B cell (primary cell): ENCODE measurements around the gene STAG1. TPM values are rescaled to one million over a fixed set of nuclear protein-coding genes. Genes with fewer than 3 reads are reported as not detected.
"Not testable (repeated sequence)": the region's sequence is repeated elsewhere in the genome, so short reads cannot be mapped to it uniquely, and the experiment has no call there.

ENCODE experiments used
- ATAC-seq: fragments of 200-7000 bp; cut with Tn5 transposase; one replicate; pipeline ENCODE4 v1.10.0; 2021; ENCODE audit warnings: low read depth, mild to moderate bottlenecking, moderate number of reproducible peaks, moderate library complexity
- CTCF ChIA-PET: fragments of 350-600 bp; sonication (Branson Sonifier 250); formaldehyde crosslinking; loops from one replicate; lab custom pipeline; 2021; ENCODE audit warnings: antibody characterized with exemption, inconsistent platforms; lab: Charles Lee
- POLR2A ChIA-PET: fragments of 350-600 bp; sonication (Branson Sonifier 250); formaldehyde crosslinking; loops from one replicate; lab custom pipeline; 2021; ENCODE audit warnings: antibody characterized with exemption; lab: Charles Lee
- DNase-seq: peaks from one replicate; pipeline ENCODE4 v3.0.0; 2013
- H2AFZ ChIP-seq: 2 replicates; pipeline ENCODE4 v1.6.1; 2012; ENCODE audit warnings: mild to moderate bottlenecking, low read depth, low read length; ENCODE audit not compliant: insufficient read depth, poor library complexity, severe bottlenecking
- H3K27ac ChIP-seq, 2 donors: 1 replicate in 1 of 2; 2 replicates in 1 of 2; pipeline ENCODE4 v1.5.1; 2012 to 2013; ENCODE audit warnings: low read length in 2 of 2, mild to moderate bottlenecking in 2 of 2, moderate library complexity in 1 of 2
- H3K27me3 ChIP-seq, 4 experiments: fragments of 200-600 bp in 1 of 4; sonication (generic) in 1 of 4; replicated peaks in 1 of 4; 1 replicate in 2 of 4; 2 replicates in 2 of 4; pipeline versions ENCODE4 v1.6.1 to v1.7.0; 2013 to 2016; ENCODE audit warnings: low read length in 3 of 4, mild to moderate bottlenecking in 2 of 4, mixed read lengths in 1 of 4, moderate library complexity in 1 of 4; ENCODE audit not compliant: insufficient read depth in 4 of 4, control insufficient read depth in 3 of 4; ENCODE audit errors: control extremely low read depth in 1 of 4
- H3K36me3 ChIP-seq, 2 experiments: replicated peaks in 1 of 2; 1 replicate in 1 of 2; 2 replicates in 1 of 2; pipeline versions ENCODE4 v1.6.1 to v1.7.1; 2013; ENCODE audit warnings: low read length in 1 of 2; ENCODE audit not compliant: insufficient read depth in 2 of 2, control insufficient read depth in 1 of 2; ENCODE audit errors: control extremely low read depth in 1 of 2, extremely low read depth in 1 of 2
- H3K4me1 ChIP-seq, 2 donors: fragments of 200-600 bp in 1 of 2; sonication (generic) in 1 of 2; 1 replicate in 1 of 2; 2 replicates in 1 of 2; pipeline versions ENCODE4 v1.5.1 to v1.6.1; 2013 to 2017; ENCODE audit warnings: low read length in 2 of 2; ENCODE audit not compliant: control insufficient read depth in 2 of 2, insufficient read depth in 2 of 2
- H3K4me2 ChIP-seq: replicated peaks from 2 replicates; pipeline ENCODE3; 2012; ENCODE audit warnings: mild to moderate bottlenecking, low read depth, low read length; ENCODE audit not compliant: poor library complexity, severe bottlenecking
- H3K4me3 ChIP-seq, 5 experiments: fragments of 200-600 bp in 1 of 5; sonication (generic) in 1 of 5; 1 replicate in 3 of 5; 2 replicates in 2 of 5; pipeline versions ENCODE4 v1.5.1 to v1.7.0; 2011 to 2016; ENCODE audit warnings: low read length in 4 of 5, mild to moderate bottlenecking in 4 of 5, low read depth in 2 of 5, control low read depth in 1 of 5, moderate library complexity in 1 of 5; ENCODE audit not compliant: insufficient read depth in 1 of 5; ENCODE audit errors: control extremely low read depth in 1 of 5, extremely low read depth in 1 of 5
- H3K79me2 ChIP-seq: fragments of 200-600 bp; sonication (generic); one replicate; pipeline ENCODE4 v1.6.0; 2016; ENCODE audit warnings: low read length; ENCODE audit not compliant: control insufficient read depth, insufficient read depth
- H3K9ac ChIP-seq: fragments of 200-600 bp; sonication (generic); 2 replicates; pipeline ENCODE4 v1.6.1; 2017; ENCODE audit warnings: mild to moderate bottlenecking, low read length, moderate library complexity
- H3K9me3 ChIP-seq, 3 donors: one replicate each; pipeline versions ENCODE4 v1.6.1 to v1.7.1; 2013; ENCODE audit warnings: low read length in 2 of 3; ENCODE audit not compliant: control insufficient read depth in 2 of 3, insufficient read depth in 1 of 3; ENCODE audit errors: control extremely low read depth in 1 of 3
- H4K20me1 ChIP-seq: 2 replicates; pipeline ENCODE4 v1.6.0; 2012; ENCODE audit warnings: mild to moderate bottlenecking, low read length; ENCODE audit not compliant: insufficient read depth, control insufficient read depth, poor library complexity, severe bottlenecking
- H3K27ac Mint-ChIP-seq: one replicate; pipeline ENCODE4 v1.8.0; 2021; ENCODE audit warnings: mixed read lengths
- H3K27me3 Mint-ChIP-seq: one replicate; pipeline ENCODE4 v1.8.0; 2021; ENCODE audit warnings: mixed read lengths
- H3K4me1 Mint-ChIP-seq: one replicate; pipeline ENCODE4 v1.8.0; 2021; ENCODE audit warnings: mixed read lengths
- H3K4me3 Mint-ChIP-seq: one replicate; pipeline ENCODE4 v1.8.0; 2021; ENCODE audit warnings: mixed read lengths
- H3K9me3 Mint-ChIP-seq: one replicate; pipeline ENCODE4 v1.8.0; 2022; ENCODE audit warnings: mixed read lengths; ENCODE audit not compliant: insufficient read depth
- EZH2 ChIP-seq: IDR thresholded peaks from 2 replicates; pipeline ENCODE4 v1.6.1; 2012; ENCODE audit warnings: borderline replicate concordance, low read depth, mild to moderate bottlenecking, moderate library complexity, low read length; ENCODE audit not compliant: insufficient read depth, poor library complexity, severe bottlenecking
- WGBS: methylation state at CpG from one replicate; pipeline ENCODE4 v1.1.5; 2013; ENCODE audit warnings: missing lambda C conversion rate; ENCODE audit not compliant: insufficient coverage; 5-methylcytosine and 5-hydroxymethylcytosine counted together
- intact Hi-C: fragments of 100-400 bp; cut with micrococcal nuclease; formaldehyde crosslinking; loops from one replicate; pipeline ENCODE4 v1.10.0; 2022
- polyA plus RNA-seq: library from polyadenylated mRNA; depleted of rRNA; stranded (reverse); fragments of >200 nt; gene quantifications from 2 replicates; pipeline ENCODE4 v1.2.3, GENCODE V29; 2012
- total RNA-seq, 2 donors: library from RNA; stranded (reverse); fragments of 120-200 nt in 1 of 2; gene quantifications; 1 replicate in 1 of 2; 2 replicates in 1 of 2; pipeline versions ENCODE4 v1.2.3 to v1.2.4, GENCODE V29; 2013 to 2022
- TF ChIP-seq, protein P1 (sequence below): fragments of 200-600 bp; IDR thresholded peaks from one replicate; pipeline ENCODE4 v1.8.0; 2022; ENCODE audit warnings: antibody characterized with exemption, mild to moderate bottlenecking

STAG1 gene
- total and polyA plus RNA-seq, 2 donors (not counting 1 experiment from before 2014, with no cell fraction given): 9.2 to 77.0 TPM

DNA sequence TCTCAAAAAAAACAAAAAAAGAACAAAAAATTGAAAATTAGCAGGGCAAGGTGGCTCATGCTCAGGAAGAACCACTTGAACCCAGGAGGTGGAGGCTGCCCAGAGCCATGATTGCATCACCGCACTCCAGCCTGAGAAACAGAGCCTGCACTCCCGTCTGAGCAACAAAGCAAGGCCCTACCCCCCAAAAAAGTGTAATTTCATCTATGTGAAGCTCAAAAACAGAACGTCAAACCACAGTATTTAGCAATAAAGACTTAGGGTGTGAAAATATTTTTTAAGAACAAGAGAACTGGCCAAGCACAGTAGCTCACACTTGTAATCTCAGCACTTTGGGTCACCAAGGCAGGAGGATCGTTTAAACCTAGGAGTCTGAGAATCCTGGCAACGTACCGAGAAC is 38.2 kb downstream of the STAG1 start:
- Histone ChIP-seq H3K27me3 (no peaks in the 10 kb centered on the region), H3K4me2 (no peak overlapping the region), H3K36me3 (peaks cover 0 to 2% of the 10 kb centered on the region in 2 experiments), H3K79me2 (peaks cover 93% of the 10 kb centered on the region), H4K20me1 (peaks cover 45% of the 10 kb centered on the region), H2AFZ (no peak overlapping the region), H3K9ac (no peak overlapping the region), H3K4me1 (no peaks in the 10 kb centered on the region), H3K4me3 (no peak overlapping the region), H3K9me3 (no peaks in the 10 kb centered on the region), H3K27ac (no peak overlapping the region)
- no peaks in the 10 kb centered on the region for H3K9me3 Mint-ChIP-seq
- CTCF ChIA-PET: no interaction called here
- peaks cover 14% of the 10 kb centered on the region for H3K4me1 Mint-ChIP-seq
- no peak for DNase-seq
- no peaks in the 10 kb centered on the region for H3K27me3 Mint-ChIP-seq
- H3K4me3 Mint-ChIP-seq: no peak overlapping the region
- POLR2A ChIA-PET: no interaction called here
- no peak overlapping the region for H3K27ac Mint-ChIP-seq
- 100% methylated on average over 3 of the region's 6 CpGs for WGBS
- intact Hi-C loops: no loop called here
- no peak for TF ChIP-seq EZH2
- TF ChIP-seq, protein P1, sequence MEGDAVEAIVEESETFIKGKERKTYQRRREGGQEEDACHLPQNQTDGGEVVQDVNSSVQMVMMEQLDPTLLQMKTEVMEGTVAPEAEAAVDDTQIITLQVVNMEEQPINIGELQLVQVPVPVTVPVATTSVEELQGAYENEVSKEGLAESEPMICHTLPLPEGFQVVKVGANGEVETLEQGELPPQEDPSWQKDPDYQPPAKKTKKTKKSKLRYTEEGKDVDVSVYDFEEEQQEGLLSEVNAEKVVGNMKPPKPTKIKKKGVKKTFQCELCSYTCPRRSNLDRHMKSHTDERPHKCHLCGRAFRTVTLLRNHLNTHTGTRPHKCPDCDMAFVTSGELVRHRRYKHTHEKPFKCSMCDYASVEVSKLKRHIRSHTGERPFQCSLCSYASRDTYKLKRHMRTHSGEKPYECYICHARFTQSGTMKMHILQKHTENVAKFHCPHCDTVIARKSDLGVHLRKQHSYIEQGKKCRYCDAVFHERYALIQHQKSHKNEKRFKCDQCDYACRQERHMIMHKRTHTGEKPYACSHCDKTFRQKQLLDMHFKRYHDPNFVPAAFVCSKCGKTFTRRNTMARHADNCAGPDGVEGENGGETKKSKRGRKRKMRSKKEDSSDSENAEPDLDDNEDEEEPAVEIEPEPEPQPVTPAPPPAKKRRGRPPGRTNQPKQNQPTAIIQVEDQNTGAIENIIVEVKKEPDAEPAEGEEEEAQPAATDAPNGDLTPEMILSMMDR: no peak
- ATAC-seq: no peak

DNA sequence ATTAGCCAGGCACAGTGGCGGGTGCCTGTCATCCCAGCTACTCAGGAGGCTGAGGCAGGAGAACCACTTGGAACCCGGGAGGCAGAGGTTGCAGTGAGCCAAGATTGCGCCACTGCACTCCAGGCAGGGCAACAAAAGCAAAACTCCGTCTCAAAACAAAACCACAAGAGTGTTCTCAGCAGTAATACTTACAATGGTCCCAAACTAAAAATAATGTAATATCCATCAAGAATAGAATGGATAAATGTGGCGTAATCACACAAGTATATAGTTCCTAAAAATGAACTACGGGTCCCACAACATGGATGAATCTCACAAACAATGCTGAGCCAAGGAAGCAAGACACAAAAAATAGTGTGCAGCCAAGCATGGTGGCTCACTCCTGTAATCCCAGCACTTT is 39.2 kb downstream of the STAG1 start:
- H2AFZ ChIP-seq: no peak overlapping the region
- H3K4me2 ChIP-seq: no peak overlapping the region
- Mint-ChIP-seq H3K4me3 (no peak overlapping the region), H3K27me3 (no peaks in the 10 kb centered on the region), H3K27ac (no peak overlapping the region), H3K4me1 (peaks cover 14% of the 10 kb centered on the region), H3K9me3 (no peaks in the 10 kb centered on the region)
- DNase-seq (no peak), ATAC-seq (no peak)
- CTCF ChIA-PET: no interaction called here
- H3K9ac ChIP-seq: no peak overlapping the region
- 98% methylated on average over 5 of the region's 6 CpGs for WGBS
- TF ChIP-seq, protein P1: no peak
- TF ChIP-seq EZH2: no peak
- H3K9me3 ChIP-seq: peaks cover 0 to under 1% (median 0%) of the 10 kb centered on the region in 3 donors
- no peaks in the 10 kb centered on the region for H3K27me3 ChIP-seq
- POLR2A ChIA-PET: no interaction called here
- no peak overlapping the region for H3K4me3 ChIP-seq
- peaks cover 44% of the 10 kb centered on the region for H4K20me1 ChIP-seq
- intact Hi-C loops: no loop called here
- H3K4me1 ChIP-seq: no peaks in the 10 kb centered on the region
- peaks cover 0 to 2% of the 10 kb centered on the region in 2 experiments for H3K36me3 ChIP-seq
- H3K79me2 ChIP-seq: peaks cover 93% of the 10 kb centered on the region
- no peak overlapping the region for H3K27ac ChIP-seq

DNA sequence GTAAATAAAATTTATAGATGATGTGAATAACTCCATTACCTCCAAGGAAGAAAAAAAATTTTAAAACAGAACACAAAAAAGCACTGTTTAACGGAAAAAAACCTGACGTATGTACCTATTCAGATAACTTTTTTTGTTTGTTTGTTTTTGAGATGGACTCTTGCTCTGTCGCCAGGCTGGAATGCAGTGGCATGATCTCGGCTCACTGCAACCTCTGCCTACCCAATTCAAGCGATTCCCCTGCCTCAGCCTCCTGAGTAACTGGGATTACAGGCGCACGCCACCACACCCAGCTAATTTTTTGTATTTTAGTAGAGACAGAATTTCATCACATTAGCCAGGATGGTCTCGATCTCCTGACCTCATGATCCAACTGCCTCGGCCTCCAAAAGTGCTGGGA is 40.3 kb downstream of the STAG1 start:
- Histone ChIP-seq H3K79me2 (peaks cover 93% of the 10 kb centered on the region), H4K20me1 (peaks cover 43% of the 10 kb centered on the region)
- H3K4me3 ChIP-seq, ATAC-seq, POLR2A ChIA-PET, H3K36me3 ChIP-seq, DNase-seq, CTCF ChIA-PET, H3K4me2 ChIP-seq, intact Hi-C loops, H3K9me3 Mint-ChIP-seq, H3K27ac ChIP-seq, H3K27ac Mint-ChIP-seq, H3K9me3 ChIP-seq, H3K4me1 ChIP-seq, H3K4me3 Mint-ChIP-seq, H3K9ac ChIP-seq, H2AFZ ChIP-seq, H3K27me3 ChIP-seq, H3K27me3 Mint-ChIP-seq: not testable (repeated sequence)
- WGBS: 90% methylated on average over 2 of the region's 9 CpGs
- peaks cover 16% of the 10 kb centered on the region for H3K4me1 Mint-ChIP-seq
